GM19438 (cell line): Measurements from ENCODE around the gene MARF1.

ENCODE experiments used
- ATAC-seq: cut with Tn5 transposase; IDR thresholded peaks from one replicate; pipeline ENCODE4 v1.9.1; 2021; ENCODE audit warnings: low read depth; ENCODE audit not compliant: unreplicated experiment

MARF1 gene

GRCh38 chr16:15602285-15603044, 40.5 kb downstream of the MARF1 start:
- no peak for ATAC-seq

- no peak for ATAC-seq
These were observed 41.6 kb downstream of the MARF1 start for GRCh38 chr16:15601212-15601879.

GRCh38 chr16:15599303-15600070, 43.5 kb downstream of the MARF1 start:
- ATAC-seq = no peak

GRCh38 chr16:15598648-15599190, 44.2 kb downstream of the MARF1 start:
- ATAC-seq = no peak

GRCh38 chr16:15597822-15598647, 44.9 kb downstream of the MARF1 start:
- no peak for ATAC-seq

GRCh38 chr16:15597135-15597534, 45.8 kb downstream of the MARF1 start:
- ATAC-seq = no peak

GRCh38 chr16:15594711-15595320, 48.1 kb downstream of the MARF1 start:
- no peak for ATAC-seq

GRCh38 chr16:15593235-15593634, 49.7 kb downstream of the MARF1 start:
- ATAC-seq = no peak

- ATAC-seq = no peak
These were observed 50.6 kb downstream of the MARF1 start for GRCh38 chr16:15592324-15592723.

GRCh38 chr16:15587152-15587825, 55.7 kb downstream of the MARF1 start:
- ATAC-seq = no peak

GRCh38 chr16:15586716-15587115, 56.2 kb downstream of the MARF1 start:
- ATAC-seq = no peak

GRCh38 chr16:15585956-15586355, 57.0 kb downstream of the MARF1 start:
- ATAC-seq = no peak

GRCh38 chr16:15583526-15583925, 59.4 kb downstream of the MARF1 start:
- no peak for ATAC-seq

GRCh38 chr16:15581127-15581815, 61.7 kb downstream of the MARF1 start:
- ATAC-seq = no peak

GRCh38 chr16:15578824-15579223, 64.1 kb downstream of the MARF1 start:
- no peak for ATAC-seq

GRCh38 chr16:15576960-15577958, 65.7 kb downstream of the MARF1 start:
- no peak for ATAC-seq

- ATAC-seq = no peak
These were observed 67.5 kb downstream of the MARF1 start for GRCh38 chr16:15575293-15576049.
